ENCODE results near the gene MSI2.

- TF ChIP-seq, protein P1, sequence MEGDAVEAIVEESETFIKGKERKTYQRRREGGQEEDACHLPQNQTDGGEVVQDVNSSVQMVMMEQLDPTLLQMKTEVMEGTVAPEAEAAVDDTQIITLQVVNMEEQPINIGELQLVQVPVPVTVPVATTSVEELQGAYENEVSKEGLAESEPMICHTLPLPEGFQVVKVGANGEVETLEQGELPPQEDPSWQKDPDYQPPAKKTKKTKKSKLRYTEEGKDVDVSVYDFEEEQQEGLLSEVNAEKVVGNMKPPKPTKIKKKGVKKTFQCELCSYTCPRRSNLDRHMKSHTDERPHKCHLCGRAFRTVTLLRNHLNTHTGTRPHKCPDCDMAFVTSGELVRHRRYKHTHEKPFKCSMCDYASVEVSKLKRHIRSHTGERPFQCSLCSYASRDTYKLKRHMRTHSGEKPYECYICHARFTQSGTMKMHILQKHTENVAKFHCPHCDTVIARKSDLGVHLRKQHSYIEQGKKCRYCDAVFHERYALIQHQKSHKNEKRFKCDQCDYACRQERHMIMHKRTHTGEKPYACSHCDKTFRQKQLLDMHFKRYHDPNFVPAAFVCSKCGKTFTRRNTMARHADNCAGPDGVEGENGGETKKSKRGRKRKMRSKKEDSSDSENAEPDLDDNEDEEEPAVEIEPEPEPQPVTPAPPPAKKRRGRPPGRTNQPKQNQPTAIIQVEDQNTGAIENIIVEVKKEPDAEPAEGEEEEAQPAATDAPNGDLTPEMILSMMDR (IDR thresholded peaks at IDR 0.05), result no peak
- no peak for TF ChIP-seq POLR2A (IDR thresholded peaks at IDR 0.05)
Measured at GRCh38 chr17:57395721-57396321, 139.5 kb downstream of the MSI2 start.

Measured in adrenal gland (tissue), 5 donors.